GM18868 (cell line): ENCODE measurements around the gene GMEB1.
"Not testable (repeated sequence)": the region's sequence is repeated elsewhere in the genome, so short reads cannot be mapped to it uniquely, and the experiment has no call there.

Experiments
- ATAC-seq: cut with Tn5 transposase; IDR thresholded peaks from one replicate; pipeline ENCODE4 v1.9.1; 2021; ENCODE audit warnings: mild to moderate bottlenecking, moderate library complexity; ENCODE audit not compliant: unreplicated experiment

GMEB1 gene

GRCh38 chr1:28668191-28668955 lies at the start of gene GMEB1:
Gene GMEB1, plus strand, starts transcription at chr1:28668784. Its CDS starts 14,829 bp downstream, at chr1:28683613.
- peak; percentile 74 for ATAC-seq

GRCh38 chr1:28631713-28632112 lies 36.9 kb upstream of the GMEB1 start:
- no peak for ATAC-seq

GRCh38 chr1:28632560-28632959 lies 36.0 kb upstream of the GMEB1 start:
- no peak for ATAC-seq

- ATAC-seq, result no peak
Observed at GRCh38 chr1:28640766-28641165, 27.8 kb upstream of the GMEB1 start.

GRCh38 chr1:28642056-28642846 lies 26.3 kb upstream of the GMEB1 start:
- no peak for ATAC-seq

GRCh38 chr1:28642847-28643635 lies 25.5 kb upstream of the GMEB1 start, which contains the start of gene TAF12:
Gene TAF12, minus strand, starts transcription at chr1:28643067. Its CDS starts 20,986 bp downstream, at chr1:28622081.
- ATAC-seq, result peak; percentile 79

- ATAC-seq, result no peak
Observed at GRCh38 chr1:28644494-28644893, 24.1 kb upstream of the GMEB1 start.

GRCh38 chr1:28645406-28645805 lies 23.2 kb upstream of the GMEB1 start:
- ATAC-seq, result not testable (repeated sequence)

GRCh38 chr1:28646040-28646439 lies 22.5 kb upstream of the GMEB1 start:
- ATAC-seq, result no peak

GRCh38 chr1:28648008-28648473 lies 20.5 kb upstream of the GMEB1 start:
- peak; percentile 59 for ATAC-seq

- ATAC-seq, result peak; percentile 63
Observed at GRCh38 chr1:28648474-28649198, 19.9 kb upstream of the GMEB1 start, which contains the start of gene RNU11. Gene RNU11, plus strand, starts transcription at chr1:28648600.

GRCh38 chr1:28653063-28653462 lies 15.5 kb upstream of the GMEB1 start:
- not testable (repeated sequence) for ATAC-seq

- ATAC-seq, result not testable (repeated sequence)
Observed at GRCh38 chr1:28653870-28654269, 14.7 kb upstream of the GMEB1 start.

GRCh38 chr1:28655448-28656311 lies 12.9 kb upstream of the GMEB1 start:
- not testable (repeated sequence) for ATAC-seq

GRCh38 chr1:28656335-28656734 lies 12.2 kb upstream of the GMEB1 start:
- ATAC-seq, result no peak

- ATAC-seq, result no peak
Observed at GRCh38 chr1:28663871-28664470, 4.6 kb upstream of the GMEB1 start.

GRCh38 chr1:28666806-28667205 lies 1.8 kb upstream of the GMEB1 start:
- ATAC-seq, result no peak

GRCh38 chr1:28668956-28669723 lies 556 bp downstream of the GMEB1 start:
- ATAC-seq, result peak; percentile 51
